IMR-90 (cell line): ENCODE data around the gene MSANTD4. TPM values are rescaled to one million over a fixed set of nuclear protein-coding genes. Genes with fewer than 3 reads are reported as not detected.
"Not testable (repeated sequence)": the region's sequence is repeated elsewhere in the genome, so short reads cannot be mapped to it uniquely, and the experiment has no call there.

Source experiments
- ATAC-seq: fragments of 200-7000 bp; cut with Tn5 transposase; 2 replicates; pipeline ENCODE4 v1.9.1; 2020; ENCODE audit warnings: low read depth, mild to moderate bottlenecking, moderate library complexity
- BruUV-seq: library from RNA; stranded (reverse); fragments of 400-500 nt; replicated peaks from 2 replicates; lab custom pipeline; 2021; lab: Mats Ljungman, UMichigan
- CTCF ChIA-PET: fragments of 300-600 bp; formaldehyde crosslinking; extraction: SDS; loops from one replicate; lab custom pipeline; 2021; ENCODE audit warnings: antibody characterized with exemption; lab: Yijun Ruan, JAX
- POLR2A ChIA-PET: fragments of 300-600 bp; sonication (Branson Sonifier 250); formaldehyde crosslinking; loops from one replicate; lab custom pipeline; 2022; ENCODE audit warnings: antibody characterized with exemption; ENCODE audit not compliant: unreplicated experiment; lab: Charles Lee
- DNase-seq: peaks from one replicate; pipeline ENCODE4 v3.0.0; 2013
- H2AFZ ChIP-seq: replicated peaks from 2 replicates; pipeline ENCODE3; 2013; ENCODE audit warnings: low read length, mild to moderate bottlenecking; ENCODE audit not compliant: poor library complexity
- H2AK5ac ChIP-seq: 2 replicates; pipeline ENCODE4 v1.6.1; 2013; ENCODE audit warnings: low read depth, low read length, inconsistent platforms
- H2AK9ac ChIP-seq: replicated peaks from 2 replicates; pipeline ENCODE3; 2013; ENCODE audit warnings: mild to moderate bottlenecking, low read depth, low read length, moderate library complexity; ENCODE audit not compliant: poor library complexity
- H2BK120ac ChIP-seq: 2 replicates; pipeline ENCODE4 v1.6.1; 2013; ENCODE audit warnings: low read depth, low read length, inconsistent platforms
- H2BK15ac ChIP-seq: 3 replicates; pipeline ENCODE4 v1.6.1; 2013; ENCODE audit warnings: low read depth, low read length, inconsistent platforms
- H2BK20ac ChIP-seq: 2 replicates; pipeline ENCODE4 v1.6.1; 2013; ENCODE audit warnings: low read depth, mild to moderate bottlenecking, inconsistent platforms, low read length, moderate library complexity
- H2BK5ac ChIP-seq: 2 replicates; pipeline ENCODE4 v1.6.1; 2013; ENCODE audit warnings: mild to moderate bottlenecking, low read depth, low read length, inconsistent platforms; ENCODE audit not compliant: poor library complexity, severe bottlenecking
- H3K14ac ChIP-seq: replicated peaks from 2 replicates; pipeline ENCODE4 v1.6.1; 2013; ENCODE audit warnings: low read depth, low read length, inconsistent platforms
- H3K18ac ChIP-seq: 2 replicates; pipeline ENCODE4 v1.6.1; 2013; ENCODE audit warnings: low read depth, low read length, control low read depth
- H3K23ac ChIP-seq: 2 replicates; pipeline ENCODE4 v1.6.1; 2013; ENCODE audit warnings: low read depth, low read length, inconsistent platforms
- H3K27ac ChIP-seq: 2 replicates; pipeline ENCODE4 v1.5.1; 2013; ENCODE audit warnings: mild to moderate bottlenecking, control low read depth, low read length; ENCODE audit not compliant: insufficient read depth
- H3K27me3 ChIP-seq: 2 replicates; pipeline ENCODE4 v1.6.1; 2013; ENCODE audit warnings: low read length; ENCODE audit not compliant: control insufficient read depth, insufficient read depth
- H3K36me3 ChIP-seq: 2 replicates; pipeline ENCODE4 v1.6.1; 2013; ENCODE audit warnings: low read length, mixed read lengths; ENCODE audit not compliant: control insufficient read depth, insufficient read depth
- H3K4ac ChIP-seq: 2 replicates; pipeline ENCODE4 v1.6.1; 2013; ENCODE audit warnings: low read depth, low read length, inconsistent platforms
- H3K4me1 ChIP-seq: 2 replicates; pipeline ENCODE4 v1.6.1; 2013; ENCODE audit warnings: low read length, mixed read lengths; ENCODE audit not compliant: control insufficient read depth, insufficient read depth
- H3K4me2 ChIP-seq: 2 replicates; pipeline ENCODE4 v1.6.1; 2013; ENCODE audit warnings: low read depth, mild to moderate bottlenecking, control low read depth, low read length, moderate library complexity
- H3K4me3 ChIP-seq: 2 replicates; pipeline ENCODE4 v1.5.1; 2013; ENCODE audit warnings: low read depth, mild to moderate bottlenecking, control low read depth, low read length, moderate library complexity; ENCODE audit not compliant: insufficient read depth
- H3K56ac ChIP-seq: 2 replicates; pipeline ENCODE4 v1.6.1; 2013; ENCODE audit warnings: low read length, inconsistent platforms; ENCODE audit not compliant: insufficient read depth; ENCODE audit errors: extremely low read depth
- H3K79me1 ChIP-seq, 2 experiments: 2 replicates each; pipeline ENCODE4 v1.6.1; 2013; ENCODE audit warnings: low read length in 2 of 2, inconsistent platforms in 1 of 2, low read depth in 1 of 2
- H3K9ac ChIP-seq: 2 replicates; pipeline ENCODE4 v1.6.1; 2013; ENCODE audit warnings: low read depth, low read length, control low read depth
- H3K9me1 ChIP-seq: 2 replicates; pipeline ENCODE4 v1.6.1; 2013; ENCODE audit warnings: low read length, inconsistent platforms; ENCODE audit not compliant: insufficient read depth
- H3K9me3 ChIP-seq: 2 replicates; pipeline ENCODE4 v1.6.1; 2013; ENCODE audit warnings: low read length; ENCODE audit not compliant: control insufficient read depth, insufficient read depth
- H4K20me1 ChIP-seq: 2 replicates; pipeline ENCODE4 v1.6.1; 2013; ENCODE audit warnings: low read length, inconsistent platforms; ENCODE audit not compliant: insufficient read depth
- H4K5ac ChIP-seq: 2 replicates; pipeline ENCODE4 v1.6.1; 2013; ENCODE audit warnings: mild to moderate bottlenecking, low read depth, low read length, control low read depth
- H4K8ac ChIP-seq, 2 experiments: 2 replicates each; pipeline ENCODE4 v1.6.1; 2013; ENCODE audit warnings: low read depth in 2 of 2, low read length in 2 of 2, control low read depth in 1 of 2, inconsistent platforms in 1 of 2
- H4K91ac ChIP-seq: 2 replicates; pipeline ENCODE4 v1.6.1; 2013; ENCODE audit warnings: low read depth, low read length, inconsistent platforms; ENCODE audit not compliant: insufficient read depth
- CEBPB ChIP-seq: IDR thresholded peaks from 2 replicates; pipeline ENCODE4 v1.6.1; 2012; ENCODE audit warnings: low read depth, low read length, improper control_type of control experiment
- RCOR1 ChIP-seq: IDR thresholded peaks from 2 replicates; pipeline ENCODE4 v1.6.1; 2012; ENCODE audit warnings: mild to moderate bottlenecking, low read length, improper control_type of control experiment; ENCODE audit not compliant: insufficient replicate concordance
- WGBS, 2 experiments: methylation state at CpG; one replicate each; pipeline versions ENCODE4 v1.1.5 to v1.1.7; 2013; ENCODE audit warnings: missing lambda C conversion rate in 2 of 2; ENCODE audit not compliant: insufficient read length in 1 of 2; ENCODE audit errors: extremely low coverage in 2 of 2; 5-methylcytosine and 5-hydroxymethylcytosine counted together
- dilution Hi-C: fragments of 300-500 bp; cut with HindIII; formaldehyde crosslinking; loops from one replicate; pipeline ENCODE4 v1.14.3; 2018; ENCODE audit warnings: low sequenced_read_pairs; ENCODE audit not compliant: unreplicated experiment
- in situ Hi-C: fragments of 300-500 bp; cut with MboI; formaldehyde crosslinking; loops from 3 replicates; pipeline ENCODE4 v1.14.3; 2019; ENCODE audit warnings: low sequenced_read_pairs, inconsistent platforms, mixed read lengths
- intact Hi-C: fragments of 100-400 bp; cut with micrococcal nuclease; formaldehyde crosslinking; loops from 2 replicates; pipeline ENCODE4 v1.10.0; 2022
- polyA plus RNA-seq, 3 experiments: library from polyadenylated mRNA; depleted of rRNA; stranded (reverse); fragments of >200 nt; gene quantifications; 2 replicates each; pipeline ENCODE4 v1.2.3, GENCODE V29; 2012; ENCODE audit warnings: low replicate concordance in 1 of 3
- total RNA-seq: library from RNA; depleted of rRNA; stranded (reverse); fragments of >200 nt; gene quantifications from 2 replicates; pipeline ENCODE4 v1.2.3, GENCODE V29; 2012

Gene MSANTD4
- total and polyA plus RNA-seq, 2 of the 4 experiments (the other 2 are of a cell fraction), result 9.4 to 18.8 TPM

DNA sequence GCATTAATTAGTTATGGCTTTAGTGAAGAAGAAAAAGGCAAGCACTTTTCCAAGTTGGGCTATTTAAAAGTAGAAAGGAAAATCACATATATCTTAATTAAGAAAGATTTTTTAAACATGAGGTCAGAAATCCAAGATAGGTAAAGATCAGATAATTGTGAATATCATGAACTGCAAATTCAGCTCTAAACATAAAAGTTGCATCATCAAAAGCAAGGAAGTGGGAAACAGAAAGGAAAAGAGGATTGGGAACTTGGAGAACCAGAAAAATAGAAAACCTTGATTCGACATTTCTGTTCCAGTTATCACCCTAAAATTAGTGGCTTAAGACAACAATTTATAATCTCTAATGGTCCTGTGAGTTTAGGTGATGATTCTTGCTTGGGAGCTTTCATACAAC is 37.6 kb upstream of the MSANTD4 start:
- dilution Hi-C loops, result no loop called here

GRCh38 chr11:106058377-106058776 is 36.3 kb upstream of the MSANTD4 start:
- DNase-seq, POLR2A ChIA-PET, H3K18ac ChIP-seq, H3K4ac ChIP-seq, H4K91ac ChIP-seq, H3K9ac ChIP-seq, intact Hi-C loops, ATAC-seq, H3K4me2 ChIP-seq, H3K36me3 ChIP-seq, H3K56ac ChIP-seq, H3K4me3 ChIP-seq, CTCF ChIA-PET, H2BK15ac ChIP-seq, dilution Hi-C loops, H4K20me1 ChIP-seq, H3K4me1 ChIP-seq, H3K27ac ChIP-seq, H3K27me3 ChIP-seq, H3K14ac ChIP-seq, H2BK20ac ChIP-seq, H3K23ac ChIP-seq, H3K79me1 ChIP-seq, H2BK120ac ChIP-seq, H4K5ac ChIP-seq, H3K9me1 ChIP-seq, BruUV-seq, H2AK9ac ChIP-seq, H2AK5ac ChIP-seq, in situ Hi-C loops, H3K9me3 ChIP-seq, H4K8ac ChIP-seq, H2AFZ ChIP-seq, H2BK5ac ChIP-seq: not testable (repeated sequence)
- WGBS, 2 experiments, result 100% methylated on average over 5 of the region's 14 CpGs; no CpG with 5 or more reads in 1 of the 2 experiments

More for the DNA sequence above, 37.6 kb upstream of the MSANTD4 start:
- no peak overlapping the region for H2BK15ac ChIP-seq
- no peaks in the 10 kb centered on the region for H4K20me1 ChIP-seq
- no peak overlapping the region for H3K27ac ChIP-seq
- WGBS, 2 experiments, result no CpG with 5 or more reads among the region's 1 CpG
- intact Hi-C loops (no loop called here), in situ Hi-C loops (no loop called here)
- no peaks in the 10 kb centered on the region for H3K27me3 ChIP-seq
- H2AK9ac ChIP-seq, result no peak overlapping the region
- no peak overlapping the region for H3K56ac ChIP-seq
- H4K8ac ChIP-seq, result no peak overlapping the region
- CTCF ChIA-PET, result no interaction called here
- BruUV-seq, result no TSS peak
- no peak overlapping the region for H3K4me3 ChIP-seq
- H4K5ac ChIP-seq, result no peak overlapping the region
- H2AFZ ChIP-seq, result no peak overlapping the region
- H3K23ac ChIP-seq, result no peak overlapping the region
- POLR2A ChIA-PET, result no interaction called here
- no peak overlapping the region for H2AK5ac ChIP-seq
- H2BK20ac ChIP-seq, result no peak overlapping the region
- peak; percentile 41; the same call in 1 of the 2 replicates for TF ChIP-seq CEBPB
- TF ChIP-seq RCOR1, result no peak
- no peak overlapping the region for H3K4ac ChIP-seq
- H3K4me2 ChIP-seq, result no peak overlapping the region
- H3K4me1 ChIP-seq, result no peaks in the 10 kb centered on the region
- H3K14ac ChIP-seq, result no peak overlapping the region
- no peak overlapping the region for H3K9ac ChIP-seq
- ATAC-seq (no peak), DNase-seq (no peak)
- no peak overlapping the region for H4K91ac ChIP-seq
- no peaks in the 10 kb centered on the region; the same call in 1 of the 2 replicates for H3K9me1 ChIP-seq
- no peak overlapping the region for H2BK5ac ChIP-seq
- H3K79me1 ChIP-seq, result no peaks in the 10 kb centered on the region
- no peak overlapping the region for H3K18ac ChIP-seq
- no peaks in the 10 kb centered on the region for H3K36me3 ChIP-seq
- H2BK120ac ChIP-seq, result no peak overlapping the region
- H3K9me3 ChIP-seq, result no peaks in the 10 kb centered on the region
